B cell (primary cell): ENCODE measurements around the gene PRKN. TPM values are rescaled to one million over a fixed set of nuclear protein-coding genes. Genes with fewer than 3 reads are reported as not detected.

Source experiments
- ATAC-seq: fragments of 200-7000 bp; cut with Tn5 transposase; one replicate; pipeline ENCODE4 v1.10.0; 2021; ENCODE audit warnings: low read depth, mild to moderate bottlenecking, moderate number of reproducible peaks, moderate library complexity
- CTCF ChIA-PET: fragments of 350-600 bp; sonication (Branson Sonifier 250); formaldehyde crosslinking; loops from one replicate; lab custom pipeline; 2021; ENCODE audit warnings: antibody characterized with exemption, inconsistent platforms; lab: Charles Lee
- POLR2A ChIA-PET: fragments of 350-600 bp; sonication (Branson Sonifier 250); formaldehyde crosslinking; loops from one replicate; lab custom pipeline; 2021; ENCODE audit warnings: antibody characterized with exemption; lab: Charles Lee
- DNase-seq: peaks from one replicate; pipeline ENCODE4 v3.0.0; 2013
- H2AFZ ChIP-seq: 2 replicates; pipeline ENCODE4 v1.6.1; 2012; ENCODE audit warnings: mild to moderate bottlenecking, low read depth, low read length; ENCODE audit not compliant: insufficient read depth, poor library complexity, severe bottlenecking
- H3K27ac ChIP-seq, 2 donors: 1 replicate in 1 of 2; 2 replicates in 1 of 2; pipeline ENCODE4 v1.5.1; 2012 to 2013; ENCODE audit warnings: low read length in 2 of 2, mild to moderate bottlenecking in 2 of 2, moderate library complexity in 1 of 2
- H3K27me3 ChIP-seq, 4 experiments: fragments of 200-600 bp in 1 of 4; sonication (generic) in 1 of 4; replicated peaks in 1 of 4; 1 replicate in 2 of 4; 2 replicates in 2 of 4; pipeline versions ENCODE4 v1.6.1 to v1.7.0; 2013 to 2016; ENCODE audit warnings: low read length in 3 of 4, mild to moderate bottlenecking in 2 of 4, mixed read lengths in 1 of 4, moderate library complexity in 1 of 4; ENCODE audit not compliant: insufficient read depth in 4 of 4, control insufficient read depth in 3 of 4; ENCODE audit errors: control extremely low read depth in 1 of 4
- H3K36me3 ChIP-seq, 2 experiments: replicated peaks in 1 of 2; 1 replicate in 1 of 2; 2 replicates in 1 of 2; pipeline versions ENCODE4 v1.6.1 to v1.7.1; 2013; ENCODE audit warnings: low read length in 1 of 2; ENCODE audit not compliant: insufficient read depth in 2 of 2, control insufficient read depth in 1 of 2; ENCODE audit errors: control extremely low read depth in 1 of 2, extremely low read depth in 1 of 2
- H3K4me1 ChIP-seq, 2 donors: fragments of 200-600 bp in 1 of 2; sonication (generic) in 1 of 2; 1 replicate in 1 of 2; 2 replicates in 1 of 2; pipeline versions ENCODE4 v1.5.1 to v1.6.1; 2013 to 2017; ENCODE audit warnings: low read length in 2 of 2; ENCODE audit not compliant: control insufficient read depth in 2 of 2, insufficient read depth in 2 of 2
- H3K4me2 ChIP-seq: replicated peaks from 2 replicates; pipeline ENCODE3; 2012; ENCODE audit warnings: mild to moderate bottlenecking, low read depth, low read length; ENCODE audit not compliant: poor library complexity, severe bottlenecking
- H3K4me3 ChIP-seq, 5 experiments: fragments of 200-600 bp in 1 of 5; sonication (generic) in 1 of 5; 1 replicate in 3 of 5; 2 replicates in 2 of 5; pipeline versions ENCODE4 v1.5.1 to v1.7.0; 2011 to 2016; ENCODE audit warnings: low read length in 4 of 5, mild to moderate bottlenecking in 4 of 5, low read depth in 2 of 5, control low read depth in 1 of 5, moderate library complexity in 1 of 5; ENCODE audit not compliant: insufficient read depth in 1 of 5; ENCODE audit errors: control extremely low read depth in 1 of 5, extremely low read depth in 1 of 5
- H3K79me2 ChIP-seq: fragments of 200-600 bp; sonication (generic); one replicate; pipeline ENCODE4 v1.6.0; 2016; ENCODE audit warnings: low read length; ENCODE audit not compliant: control insufficient read depth, insufficient read depth
- H3K9ac ChIP-seq: fragments of 200-600 bp; sonication (generic); 2 replicates; pipeline ENCODE4 v1.6.1; 2017; ENCODE audit warnings: mild to moderate bottlenecking, low read length, moderate library complexity
- H3K9me3 ChIP-seq, 3 donors: one replicate each; pipeline versions ENCODE4 v1.6.1 to v1.7.1; 2013; ENCODE audit warnings: low read length in 2 of 3; ENCODE audit not compliant: control insufficient read depth in 2 of 3, insufficient read depth in 1 of 3; ENCODE audit errors: control extremely low read depth in 1 of 3
- H4K20me1 ChIP-seq: 2 replicates; pipeline ENCODE4 v1.6.0; 2012; ENCODE audit warnings: mild to moderate bottlenecking, low read length; ENCODE audit not compliant: insufficient read depth, control insufficient read depth, poor library complexity, severe bottlenecking
- H3K27ac Mint-ChIP-seq: one replicate; pipeline ENCODE4 v1.8.0; 2021; ENCODE audit warnings: mixed read lengths
- H3K27me3 Mint-ChIP-seq: one replicate; pipeline ENCODE4 v1.8.0; 2021; ENCODE audit warnings: mixed read lengths
- H3K4me1 Mint-ChIP-seq: one replicate; pipeline ENCODE4 v1.8.0; 2021; ENCODE audit warnings: mixed read lengths
- H3K4me3 Mint-ChIP-seq: one replicate; pipeline ENCODE4 v1.8.0; 2021; ENCODE audit warnings: mixed read lengths
- H3K9me3 Mint-ChIP-seq: one replicate; pipeline ENCODE4 v1.8.0; 2022; ENCODE audit warnings: mixed read lengths; ENCODE audit not compliant: insufficient read depth
- CTCF ChIP-seq: fragments of 200-600 bp; IDR thresholded peaks from one replicate; pipeline ENCODE4 v1.8.0; 2022; ENCODE audit warnings: antibody characterized with exemption, mild to moderate bottlenecking
- EZH2 ChIP-seq: IDR thresholded peaks from 2 replicates; pipeline ENCODE4 v1.6.1; 2012; ENCODE audit warnings: borderline replicate concordance, low read depth, mild to moderate bottlenecking, moderate library complexity, low read length; ENCODE audit not compliant: insufficient read depth, poor library complexity, severe bottlenecking
- whole genome bisulfite sequencing: methylation state at CpG from one replicate; pipeline ENCODE4 v1.1.5; 2013; ENCODE audit warnings: missing lambda C conversion rate; ENCODE audit not compliant: insufficient coverage; 5-methylcytosine and 5-hydroxymethylcytosine counted together
- intact Hi-C: fragments of 100-400 bp; cut with micrococcal nuclease; formaldehyde crosslinking; loops from one replicate; pipeline ENCODE4 v1.10.0; 2022
- polyA plus RNA-seq: library from polyadenylated mRNA; depleted of rRNA; stranded (reverse); fragments of >200 nt; gene quantifications from 2 replicates; pipeline ENCODE4 v1.2.3, GENCODE V29; 2012
- total RNA-seq, 2 donors: library from RNA; stranded (reverse); fragments of 120-200 nt in 1 of 2; gene quantifications; 1 replicate in 1 of 2; 2 replicates in 1 of 2; pipeline versions ENCODE4 v1.2.3 to v1.2.4, GENCODE V29; 2013 to 2022

The PRKN gene
- total and polyA plus RNA-seq, 2 donors (not counting 1 experiment from before 2014, with no cell fraction given) = 1.6 to 6.2 TPM

- H3K36me3 ChIP-seq = no peaks in the 10 kb centered on the region
- Mint-ChIP-seq H3K4me1 (no peaks in the 10 kb centered on the region), H3K4me3 (no peak overlapping the region), H3K27ac (no peak overlapping the region), H3K27me3 (no peaks in the 10 kb centered on the region), H3K9me3 (no peaks in the 10 kb centered on the region)
- no peaks in the 10 kb centered on the region for H3K4me1 ChIP-seq
- TF ChIP-seq CTCF (no peak), EZH2 (no peak)
- H3K9me3 ChIP-seq = peaks cover 0 to 5% (median 0%) of the 10 kb centered on the region in 3 donors
- no peak overlapping the region for H3K9ac ChIP-seq
- intact Hi-C loops = no loop called here
- no peaks in the 10 kb centered on the region for H3K79me2 ChIP-seq
- H3K4me2 ChIP-seq = no peak overlapping the region
- H3K27ac ChIP-seq = no peak overlapping the region
- ATAC-seq (no peak), DNase-seq (no peak)
- ChIA-PET POLR2A (no interaction called here), CTCF (no interaction called here)
- no peaks in the 10 kb centered on the region for H3K27me3 ChIP-seq
- no peak overlapping the region for H3K4me3 ChIP-seq
- no peaks in the 10 kb centered on the region for H4K20me1 ChIP-seq
- no peak overlapping the region for H2AFZ ChIP-seq
Observed at GRCh38 chr6:161943561-161943960, 784.0 kb downstream of the PRKN start.

- no peak for TF ChIP-seq CTCF
- TF ChIP-seq EZH2 = no peak
- ChIA-PET CTCF (no interaction called here), POLR2A (no interaction called here)
- no peak overlapping the region for H3K4me2 ChIP-seq
- no CpG with 5 or more reads among the region's 3 CpGs for WGBS
- no peaks in the 10 kb centered on the region for H3K27me3 ChIP-seq
- no peak for ATAC-seq
- H3K79me2 ChIP-seq = no peaks in the 10 kb centered on the region
- H3K9ac ChIP-seq = no peak overlapping the region
- no peaks in the 10 kb centered on the region for H3K27me3 Mint-ChIP-seq
- no peaks in the 10 kb centered on the region for H3K4me1 Mint-ChIP-seq
- peaks cover 0 to 4% (median 0%) of the 10 kb centered on the region in 3 donors for H3K9me3 ChIP-seq
- H2AFZ ChIP-seq = no peak overlapping the region
- no peaks in the 10 kb centered on the region for H3K36me3 ChIP-seq
- no peak overlapping the region for H3K4me3 ChIP-seq
- no peaks in the 10 kb centered on the region for H4K20me1 ChIP-seq
- no peaks in the 10 kb centered on the region for H3K4me1 ChIP-seq
- H3K4me3 Mint-ChIP-seq = no peak overlapping the region
- H3K27ac ChIP-seq = no peak overlapping the region
- no peaks in the 10 kb centered on the region for H3K9me3 Mint-ChIP-seq
- no peak for DNase-seq
- H3K27ac Mint-ChIP-seq = no peak overlapping the region
- intact Hi-C loops = no loop called here
Observed at GRCh38 chr6:161941565-161941964, 786.0 kb downstream of the PRKN start.
